ENCODE measurements around the gene GADL1.
A peak's percentile ranks its signal among the peaks of the same experiment; 100 is the strongest.

The GADL1 gene

GRCh38 chr3:30873671-30874070 is 20.8 kb downstream of the GADL1 start:
- no peak for DNase-seq

- no peak for DNase-seq
Measured at GRCh38 chr3:30872879-30873278, 21.6 kb downstream of the GADL1 start.

DNA sequence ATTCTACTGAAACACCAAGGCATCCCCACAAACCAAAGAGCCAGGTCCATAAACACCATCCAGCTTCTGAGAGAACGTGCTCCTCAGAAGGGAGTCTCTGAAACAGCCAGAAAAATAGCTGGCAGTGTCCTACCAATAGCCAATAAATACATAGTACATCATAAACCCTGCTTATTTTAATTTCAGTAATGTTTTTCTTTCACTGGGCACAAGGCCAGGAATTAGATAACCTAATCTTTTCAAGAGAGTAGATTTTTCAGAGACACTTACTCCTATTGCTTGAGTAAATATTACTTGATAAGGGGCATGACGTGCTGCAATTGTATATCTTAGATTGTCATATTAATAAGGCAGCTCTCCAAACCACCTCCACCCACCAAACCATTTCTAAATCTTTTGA is 22.7 kb downstream of the GADL1 start:
- no peak for DNase-seq

DNA sequence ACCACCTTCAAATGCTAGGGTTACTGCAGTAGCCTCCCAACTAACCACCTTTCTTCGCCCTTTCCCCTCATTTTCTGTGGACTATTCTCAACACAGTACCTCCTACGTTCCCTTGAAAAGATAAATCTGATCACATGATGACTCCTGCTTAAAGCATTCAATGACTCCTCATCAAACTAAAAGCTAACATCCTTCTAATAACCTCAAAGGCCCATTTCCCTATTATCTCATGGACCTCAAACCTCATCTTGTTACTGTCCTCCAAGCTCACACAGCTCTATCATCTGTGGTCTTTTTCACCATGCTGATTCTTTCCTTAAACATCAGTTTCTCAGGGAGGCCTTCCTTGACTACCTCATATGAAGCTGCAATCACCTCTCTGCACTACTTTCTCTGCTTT is 29.6 kb downstream of the GADL1 start:
- DNase-seq, result no peak

GRCh38 chr3:30864132-30864531 is 30.3 kb downstream of the GADL1 start:
- DNase-seq, result no peak

GRCh38 chr3:30862004-30862403 is 32.5 kb downstream of the GADL1 start:
- DNase-seq, result no peak

GRCh38 chr3:30858894-30859389 is 35.5 kb downstream of the GADL1 start:
- DNase-seq, result no peak

GRCh38 chr3:30855400-30856292 is 38.8 kb downstream of the GADL1 start:
- DNase-seq, result no peak

DNA sequence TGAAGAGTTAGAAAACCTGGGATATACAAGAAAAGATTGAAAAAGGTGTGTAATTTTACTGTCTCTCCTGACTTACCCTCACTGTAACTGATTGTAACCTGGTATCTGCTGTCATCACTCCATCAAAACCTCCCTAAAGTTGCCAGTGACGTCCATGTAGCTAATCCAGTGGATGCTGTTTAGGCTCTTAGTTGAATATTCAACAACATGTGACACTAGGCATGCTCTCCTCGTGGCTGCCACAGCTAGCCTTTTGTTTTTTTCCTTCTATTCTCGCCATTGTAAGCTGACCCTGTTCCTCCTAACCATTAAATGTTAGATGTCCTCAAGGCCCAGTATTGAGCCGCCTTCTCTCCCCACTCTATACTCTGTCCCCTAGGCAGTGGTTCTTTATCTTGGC is 41.6 kb downstream of the GADL1 start:
- DNase-seq, result no peak

- DNase-seq, result no peak
Measured at GRCh38 chr3:30848087-30848779, 46.2 kb downstream of the GADL1 start.

DNA sequence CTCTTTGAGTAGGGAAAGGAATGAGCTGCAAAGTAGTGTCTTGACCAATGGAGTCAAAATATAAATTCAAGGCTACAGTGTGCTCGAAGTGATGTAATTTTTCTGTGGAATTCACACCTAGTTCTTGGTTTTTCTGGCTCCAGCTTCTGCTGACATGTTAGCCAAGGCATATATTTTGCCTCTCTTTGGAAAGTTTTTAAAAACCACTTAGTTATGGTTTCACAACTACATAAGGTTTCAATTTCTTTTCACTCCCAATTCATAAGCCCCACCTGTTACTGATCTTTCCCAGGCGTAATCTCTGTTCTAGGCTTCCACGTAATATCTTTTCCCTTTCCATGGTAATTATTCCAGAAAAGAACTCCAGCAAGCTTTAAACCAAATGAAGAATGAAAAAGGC is 46.9 kb downstream of the GADL1 start:
- DNase-seq, result no peak

GRCh38 chr3:30845606-30846005 is 48.9 kb downstream of the GADL1 start:
- DNase-seq, result no peak

- DNase-seq, result no peak
Measured at GRCh38 chr3:30843877-30844276, 50.6 kb downstream of the GADL1 start.

DNA sequence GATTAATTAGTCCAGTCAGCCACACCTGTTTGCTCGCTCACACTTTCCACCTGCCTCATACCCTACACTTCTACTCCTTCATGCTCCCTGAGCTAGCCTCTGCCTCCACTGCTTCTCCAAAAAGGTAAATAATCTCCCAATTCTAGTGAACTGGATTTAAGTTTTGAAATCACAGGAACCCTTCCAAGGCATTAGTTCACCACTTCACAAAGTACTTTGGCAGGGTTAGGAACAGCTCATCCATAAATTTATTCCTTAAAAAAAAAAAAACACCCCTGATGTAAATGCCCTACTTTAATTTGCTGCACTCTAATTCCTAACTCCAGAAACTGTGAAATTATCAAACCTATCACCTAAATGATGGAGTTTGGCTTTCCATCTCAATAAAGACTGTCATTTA is 58.3 kb downstream of the GADL1 start:
- DNase-seq, result no peak

GRCh38 chr3:30835667-30836066 is 58.8 kb downstream of the GADL1 start:
- no peak for DNase-seq

DNA sequence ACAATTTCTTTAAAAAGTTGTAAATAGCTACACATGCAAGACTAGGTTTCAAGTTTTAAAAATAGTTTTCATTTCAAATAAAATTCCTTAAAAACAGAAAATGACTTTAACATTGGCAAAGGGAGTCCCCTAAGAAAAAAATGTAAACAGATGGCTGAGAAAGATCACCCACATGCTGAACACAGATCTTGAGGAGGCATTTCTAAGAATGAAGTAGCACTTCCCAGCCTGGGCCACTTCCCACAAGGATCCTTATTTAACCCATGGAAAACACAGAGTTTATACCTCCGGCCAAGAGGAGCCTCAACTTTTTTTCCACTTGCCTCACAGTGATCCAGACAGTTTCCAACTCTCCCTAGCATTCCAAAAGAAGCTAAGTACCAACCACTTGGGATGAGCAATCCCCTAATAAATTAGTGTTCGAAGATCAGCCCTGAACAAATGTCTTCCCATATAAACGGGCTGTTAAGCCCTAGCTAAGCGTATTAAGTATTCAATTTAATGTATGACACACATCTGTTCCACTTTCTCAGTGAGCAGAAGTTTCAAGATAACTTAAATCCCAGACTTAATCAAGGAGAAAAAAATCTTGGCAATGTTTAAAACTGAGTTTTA is 61.4 kb downstream of the GADL1 start:
- DNase-seq, result no peak

DNA sequence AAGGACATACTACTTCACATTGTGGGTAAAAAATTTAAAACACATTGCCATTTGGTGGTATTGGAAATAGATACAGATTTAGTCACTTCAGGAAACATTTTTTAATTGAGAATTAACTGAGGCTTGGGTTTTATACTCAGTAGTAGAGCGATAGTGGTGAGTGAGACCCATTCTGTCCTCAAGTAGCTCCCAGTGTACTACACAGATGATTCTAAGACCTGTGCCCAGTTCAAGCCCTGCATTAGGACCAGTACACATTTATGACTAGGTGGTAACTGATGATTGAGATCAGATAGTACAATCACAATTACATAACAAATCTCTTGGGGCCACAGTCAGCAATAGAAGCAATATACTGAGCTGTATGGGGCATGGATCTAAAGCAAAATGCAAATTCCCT is 67.4 kb downstream of the GADL1 start:
- DNase-seq, result no peak

DNA sequence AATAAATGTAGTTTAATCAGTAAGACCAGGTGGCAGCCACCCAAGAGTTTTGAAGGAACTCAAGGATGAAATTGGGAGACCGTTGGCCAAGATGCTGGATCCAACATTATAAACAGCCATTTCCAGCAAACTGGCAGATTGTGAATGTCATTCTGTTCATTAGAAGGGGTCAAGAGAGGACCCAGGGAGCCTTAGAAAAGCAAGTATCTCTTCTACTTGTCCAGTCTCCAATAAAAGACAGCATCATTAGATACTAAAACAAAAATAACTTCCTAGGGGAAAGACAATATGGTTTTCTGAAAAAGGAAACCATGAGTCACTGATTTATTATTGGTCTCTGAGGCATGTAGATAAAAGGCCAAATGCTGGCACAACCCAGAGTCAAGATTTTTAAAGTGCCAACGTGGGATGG is 67.9 kb downstream of the GADL1 start:
- DNase-seq, result no peak

GRCh38 chr3:30819067-30819798 is 75.2 kb downstream of the GADL1 start:
- no peak for DNase-seq

DNA sequence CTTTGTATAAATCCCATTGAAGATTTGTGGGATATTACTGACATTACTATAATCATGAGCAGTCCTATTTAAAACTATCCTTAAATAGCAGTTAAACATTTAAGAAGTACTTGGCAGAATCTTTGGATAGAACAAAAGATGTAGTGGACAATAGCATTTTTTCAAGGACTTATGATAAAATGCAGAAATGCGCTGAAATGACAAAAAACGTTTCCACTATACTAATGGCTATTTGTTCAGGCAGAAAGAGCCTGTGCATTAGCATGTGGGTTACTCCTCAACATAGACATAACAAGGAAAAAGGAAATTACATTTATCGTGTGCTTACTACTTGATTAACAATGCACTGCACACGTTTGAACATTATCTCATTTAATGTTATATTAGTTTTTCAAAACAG is 80.7 kb downstream of the GADL1 start:
- DNase-seq, result no peak

- no peak for DNase-seq
Measured at GRCh38 chr3:30811151-30811795, 83.2 kb downstream of the GADL1 start.

DNA sequence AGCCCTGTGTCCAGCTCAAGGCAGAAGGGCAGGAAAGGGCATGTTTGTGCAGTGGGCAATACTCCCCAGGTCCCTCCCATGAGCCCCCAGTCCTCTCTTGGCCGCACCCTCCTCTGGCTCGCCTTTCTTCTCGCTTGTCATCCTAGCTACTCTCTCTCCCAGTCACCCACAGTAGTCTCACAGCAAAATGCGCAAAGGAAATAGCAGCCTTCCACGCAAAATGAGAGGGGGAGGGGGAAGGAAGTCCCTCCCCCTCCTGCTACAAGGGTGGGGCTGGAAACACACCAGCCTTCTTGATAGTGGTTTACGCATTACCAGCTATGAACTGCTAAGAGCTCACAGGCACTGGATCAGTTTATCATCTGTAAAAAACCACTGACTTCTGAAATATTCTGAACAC is 83.8 kb downstream of the GADL1 start:
- DNase-seq, result peak; percentile 33

- no peak for DNase-seq
Measured at GRCh38 chr3:30805695-30806094, 88.8 kb downstream of the GADL1 start.
